Stimulated activated naive CD8-positive, alpha-beta T cell treated with anti-CD3 and anti-CD28 coated beads, Interleukin-15, Interleukin-2, amounts not matched to agents 100 ng/mL and 50 ng/mL, for 24 hours (primary cell): Measurements from ENCODE around the gene LRP1B.
"Not testable (repeated sequence)": the region's sequence is repeated elsewhere in the genome, so short reads cannot be mapped to it uniquely, and the experiment has no call there.

Experiments
- H3K27ac Mint-ChIP-seq: one replicate; pipeline ENCODE4 v1.8.0; 2021; ENCODE audit warnings: mild to moderate bottlenecking, mixed read lengths
- H3K27me3 Mint-ChIP-seq: one replicate; pipeline ENCODE4 v1.8.0; 2021; ENCODE audit warnings: mixed read lengths
- H3K36me3 Mint-ChIP-seq: one replicate; pipeline ENCODE4 v1.8.0; 2021; ENCODE audit warnings: low read depth, mixed read lengths
- H3K4me1 Mint-ChIP-seq: one replicate; pipeline ENCODE4 v1.8.0; 2021; ENCODE audit warnings: low read depth, mixed read lengths
- H3K4me3 Mint-ChIP-seq: one replicate; pipeline ENCODE4 v1.8.0; 2021; ENCODE audit warnings: mild to moderate bottlenecking, mixed read lengths
- H3K9me3 Mint-ChIP-seq: one replicate; pipeline ENCODE4 v1.8.0; 2021; ENCODE audit warnings: mixed read lengths

LRP1B gene

DNA sequence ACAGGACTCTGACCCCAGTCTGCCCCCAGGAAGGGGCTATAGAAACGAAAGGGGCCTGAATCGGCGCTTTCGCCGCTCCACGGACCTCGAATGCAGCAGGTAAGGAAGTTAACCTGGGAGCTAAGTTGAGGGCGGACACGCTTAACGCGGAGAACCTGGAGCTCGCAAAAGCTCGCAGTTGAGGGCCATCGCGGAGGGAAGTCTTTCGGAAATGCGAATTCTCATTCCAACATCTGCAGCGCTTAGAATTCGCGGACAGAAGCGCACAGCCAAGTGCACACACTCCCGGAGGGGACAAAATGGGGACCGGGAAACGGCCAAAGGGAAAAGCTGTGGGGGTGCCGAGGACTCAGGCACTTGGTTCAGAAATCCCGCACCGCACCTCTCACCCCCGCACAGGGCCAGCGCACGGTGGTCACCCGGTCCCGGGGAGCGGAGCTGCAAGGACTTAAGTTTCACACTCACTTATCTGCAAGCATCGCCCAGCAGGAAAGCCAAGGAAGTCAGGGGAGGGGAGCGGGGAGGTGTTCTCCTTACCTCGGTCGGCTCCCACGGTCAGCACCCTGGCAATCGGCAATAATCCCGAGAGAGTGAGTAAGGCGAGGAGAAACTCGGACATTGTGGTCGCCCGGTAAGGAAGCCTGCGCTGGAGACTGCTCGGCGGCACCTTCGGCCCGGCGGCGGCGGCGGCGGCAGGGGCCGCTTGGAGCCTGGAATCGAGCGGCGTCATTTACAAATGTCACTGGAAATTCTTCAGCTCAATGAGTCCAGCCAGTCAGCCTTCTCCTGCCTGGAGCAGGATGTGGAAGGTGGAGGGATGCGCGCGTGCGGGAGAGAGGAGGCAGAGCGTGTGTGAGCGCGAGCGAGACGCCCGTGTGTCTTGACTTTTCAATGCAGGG lies 456 bp downstream of the LRP1B start:
- no peaks in the 10 kb centered on the region for H3K36me3 Mint-ChIP-seq
- H3K4me3 Mint-ChIP-seq: peak overlapping the region; percentile 51
- H3K27ac Mint-ChIP-seq: no peak overlapping the region
- peaks cover 6% of the 10 kb centered on the region for H3K4me1 Mint-ChIP-seq
- H3K9me3 Mint-ChIP-seq: no peaks in the 10 kb centered on the region
- H3K27me3 Mint-ChIP-seq: peaks cover 47% of the 10 kb centered on the region

DNA sequence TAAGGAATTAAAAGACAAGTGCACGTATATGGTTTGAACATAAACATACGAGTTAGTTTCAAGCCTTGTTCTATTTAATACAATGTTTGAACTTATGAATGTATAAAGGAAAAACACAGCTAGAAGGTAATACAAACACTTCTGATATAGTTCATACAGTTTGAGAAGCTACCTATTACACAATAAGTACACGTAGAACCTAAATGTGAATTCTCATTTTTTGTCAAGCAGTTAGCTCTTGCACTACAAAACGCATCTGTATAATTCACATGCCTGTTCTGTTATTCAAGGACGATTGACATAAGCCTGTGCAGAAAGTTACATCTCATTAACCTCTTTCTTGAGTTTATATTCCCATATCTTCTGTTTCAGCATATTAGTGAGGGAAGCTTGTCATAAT lies 2.7 kb downstream of the LRP1B start:
- H3K4me3 Mint-ChIP-seq: no peak overlapping the region
- H3K36me3 Mint-ChIP-seq: no peaks in the 10 kb centered on the region
- peaks cover 42% of the 10 kb centered on the region for H3K27me3 Mint-ChIP-seq
- peaks cover 3% of the 10 kb centered on the region for H3K9me3 Mint-ChIP-seq
- H3K27ac Mint-ChIP-seq: no peak overlapping the region
- H3K4me1 Mint-ChIP-seq: peaks cover 6% of the 10 kb centered on the region

DNA sequence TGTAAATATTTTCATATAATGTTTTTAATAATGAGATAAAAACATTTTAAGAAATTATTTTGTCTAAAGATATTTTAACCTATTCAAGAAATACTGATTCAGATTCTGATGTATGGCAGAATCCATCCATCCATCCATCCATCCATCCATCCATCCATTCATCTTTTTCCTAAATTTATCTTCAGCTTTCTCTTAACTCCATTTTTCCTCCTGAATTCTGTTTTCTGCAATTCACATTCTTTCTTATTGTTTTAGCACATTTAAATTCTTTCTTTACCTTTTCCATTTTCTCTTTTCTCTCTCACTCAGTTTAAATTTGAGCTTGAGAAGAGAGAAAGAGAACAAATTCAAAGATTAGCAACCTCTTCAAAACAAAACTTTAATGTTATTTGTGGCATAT lies 3.6 kb downstream of the LRP1B start:
- Mint-ChIP-seq H3K27ac (no peak overlapping the region), H3K36me3 (no peaks in the 10 kb centered on the region), H3K9me3 (peaks cover 5% of the 10 kb centered on the region), H3K4me1 (peaks cover 6% of the 10 kb centered on the region), H3K27me3 (peaks cover 37% of the 10 kb centered on the region), H3K4me3 (no peak overlapping the region)

DNA sequence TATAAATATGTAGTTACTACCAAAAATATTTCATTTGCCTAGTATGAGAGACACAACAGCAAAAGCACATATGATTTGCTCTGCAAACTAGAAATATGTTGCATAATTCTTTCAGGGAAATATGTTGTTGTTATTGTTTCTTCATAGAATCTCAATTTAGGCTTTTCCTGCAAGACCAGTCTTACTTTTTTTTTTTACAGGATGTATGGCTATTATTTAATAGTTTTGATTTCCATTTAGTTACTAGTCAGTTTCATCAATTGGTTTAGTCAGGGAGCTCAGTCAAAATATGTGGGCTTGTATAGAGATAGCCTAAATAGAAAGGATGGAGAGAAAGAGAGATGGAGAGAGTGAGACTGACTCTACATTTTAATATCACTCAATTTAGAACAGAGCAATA lies 6.1 kb downstream of the LRP1B start:
- peaks cover 5% of the 10 kb centered on the region for H3K9me3 Mint-ChIP-seq
- H3K27ac Mint-ChIP-seq: no peak overlapping the region
- H3K36me3 Mint-ChIP-seq: no peaks in the 10 kb centered on the region
- peaks cover 16% of the 10 kb centered on the region for H3K27me3 Mint-ChIP-seq
- H3K4me1 Mint-ChIP-seq: no peaks in the 10 kb centered on the region
- H3K4me3 Mint-ChIP-seq: no peak overlapping the region

DNA sequence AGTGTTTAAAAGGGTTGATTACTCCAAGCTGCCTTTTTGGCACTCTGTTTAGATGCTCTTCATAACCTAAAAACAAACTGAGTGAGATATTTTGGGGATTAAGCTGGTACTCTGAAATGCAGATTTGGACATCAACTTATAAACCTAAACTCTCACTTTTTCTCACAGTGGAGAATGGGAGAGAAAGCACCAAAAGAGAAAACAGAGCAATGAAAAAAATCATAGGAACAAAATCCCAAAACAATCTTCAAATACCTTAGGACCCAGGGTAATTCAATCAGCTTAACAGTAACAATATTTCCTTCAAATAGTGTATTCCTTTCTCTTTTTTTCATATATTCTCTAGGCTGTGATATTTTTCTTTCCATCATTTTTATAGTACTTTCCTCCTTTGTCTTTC lies 11.5 kb downstream of the LRP1B start:
- Mint-ChIP-seq H3K27me3 (no peaks in the 10 kb centered on the region), H3K9me3 (peaks cover 8% of the 10 kb centered on the region), H3K36me3 (no peaks in the 10 kb centered on the region), H3K27ac (no peak overlapping the region), H3K4me1 (no peaks in the 10 kb centered on the region), H3K4me3 (no peak overlapping the region)

DNA sequence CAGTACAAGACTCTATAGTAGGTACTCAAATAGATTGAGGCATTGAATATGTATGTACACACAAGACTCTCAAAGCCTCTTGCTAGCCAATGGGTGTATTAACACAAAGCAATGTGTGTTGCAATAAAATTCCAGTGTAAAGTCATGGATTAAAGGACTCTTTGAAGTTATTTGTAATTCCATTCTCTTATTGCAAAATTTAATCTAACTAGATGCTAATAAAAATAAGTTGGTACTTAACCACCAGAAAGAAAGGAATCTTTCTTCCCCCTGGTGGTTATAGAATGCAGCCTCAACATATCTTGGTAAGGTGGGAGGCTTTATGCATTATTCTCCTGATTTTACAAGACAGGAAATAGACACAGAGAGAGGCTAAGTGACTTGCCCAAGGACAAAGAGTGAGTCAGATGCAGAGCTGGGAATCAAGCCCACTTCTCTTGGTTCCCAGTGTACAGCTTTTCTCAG lies 18.0 kb downstream of the LRP1B start:
- H3K36me3 Mint-ChIP-seq: no peaks in the 10 kb centered on the region
- H3K4me1 Mint-ChIP-seq: no peaks in the 10 kb centered on the region
- H3K27me3 Mint-ChIP-seq: no peaks in the 10 kb centered on the region
- no peak overlapping the region for H3K4me3 Mint-ChIP-seq
- H3K9me3 Mint-ChIP-seq: peaks cover 4% of the 10 kb centered on the region
- no peak overlapping the region for H3K27ac Mint-ChIP-seq

DNA sequence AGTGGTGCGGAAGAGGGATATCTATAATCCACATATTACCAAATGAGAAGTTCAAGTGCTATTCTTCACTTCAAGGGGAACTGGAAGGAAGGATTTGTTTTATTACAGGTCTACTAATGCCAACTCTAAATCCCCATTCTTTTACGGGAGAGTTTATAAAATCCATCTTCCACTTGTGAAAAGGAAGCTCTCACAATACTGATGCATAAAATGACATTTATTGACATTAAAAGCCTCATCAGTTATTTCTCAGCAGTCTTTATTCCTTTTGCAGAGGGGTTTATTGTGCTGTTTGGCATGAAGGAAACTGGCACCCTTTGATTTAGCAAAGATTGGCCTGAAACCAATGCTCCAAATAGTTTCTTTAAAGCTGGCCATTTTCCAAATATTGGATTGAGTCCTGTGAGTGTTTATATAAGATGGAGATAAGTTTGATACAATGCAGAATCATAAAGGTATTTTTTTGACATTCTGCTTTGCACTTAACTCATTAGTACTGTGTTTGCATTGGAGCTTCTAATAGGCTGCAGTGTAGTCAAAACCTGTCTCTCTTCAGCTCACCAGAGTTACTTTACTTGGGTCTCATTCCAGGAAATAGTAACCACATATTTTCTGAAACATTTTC lies 26.6 kb downstream of the LRP1B start:
- Mint-ChIP-seq H3K27ac (no peak overlapping the region), H3K9me3 (no peaks in the 10 kb centered on the region), H3K36me3 (no peaks in the 10 kb centered on the region), H3K4me1 (no peaks in the 10 kb centered on the region), H3K27me3 (no peaks in the 10 kb centered on the region), H3K4me3 (no peak overlapping the region)

DNA sequence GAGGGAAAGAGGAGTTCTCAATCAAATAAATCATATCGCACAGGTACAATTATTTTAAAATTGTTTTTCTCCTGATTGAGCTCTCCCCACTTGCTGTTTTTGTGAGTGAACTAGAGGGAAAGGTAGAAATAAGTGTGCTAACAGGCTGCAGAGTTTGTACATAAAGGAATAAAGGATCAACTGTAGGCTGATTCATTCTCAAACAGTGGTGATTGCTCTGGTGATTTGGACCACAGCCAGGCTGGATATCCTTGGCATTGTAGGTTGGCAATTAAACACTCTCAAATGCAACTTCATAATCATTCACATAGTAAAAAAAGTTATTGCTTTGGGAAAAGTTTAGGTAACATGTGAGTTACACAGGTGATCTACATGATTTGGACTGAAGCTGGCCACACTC lies 29.8 kb downstream of the LRP1B start:
- Mint-ChIP-seq H3K27ac (no peak overlapping the region), H3K9me3 (peaks cover 3% of the 10 kb centered on the region), H3K36me3 (no peaks in the 10 kb centered on the region), H3K4me1 (no peaks in the 10 kb centered on the region), H3K27me3 (no peaks in the 10 kb centered on the region), H3K4me3 (no peak overlapping the region)

DNA sequence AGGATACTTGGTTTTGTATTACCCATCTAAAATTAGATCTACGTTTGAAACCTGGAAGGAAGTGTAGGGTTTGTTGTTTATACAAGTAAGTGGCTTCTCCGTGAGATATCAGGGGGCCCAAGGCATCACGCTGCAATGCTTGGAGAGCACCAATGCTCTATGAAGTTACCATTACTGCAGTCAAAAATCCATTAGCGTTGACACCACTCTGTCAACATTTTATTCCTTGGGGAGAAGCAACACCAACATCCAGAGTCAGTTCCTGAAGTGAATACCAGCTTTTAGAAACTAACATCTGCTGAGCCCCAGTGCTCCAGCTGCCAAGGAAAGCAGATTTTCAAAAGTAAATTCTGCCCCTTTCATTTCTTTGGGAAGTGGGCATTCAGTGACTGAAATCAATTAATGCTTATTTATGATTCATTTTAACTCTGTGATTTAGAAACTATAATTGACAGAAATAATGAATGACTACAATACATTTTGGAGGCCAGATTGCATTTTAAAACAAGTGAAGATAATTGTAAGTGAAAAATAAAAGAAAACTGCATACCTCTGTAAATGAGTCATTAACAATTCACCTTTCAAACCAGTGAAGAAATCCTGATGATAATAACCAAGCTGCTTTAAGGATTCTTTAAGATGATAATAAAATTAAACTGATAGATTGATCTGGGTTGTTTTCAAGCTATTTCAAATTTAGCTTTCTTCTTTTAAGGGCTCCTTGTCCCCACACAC lies 30.5 kb downstream of the LRP1B start:
- no peaks in the 10 kb centered on the region for H3K4me1 Mint-ChIP-seq
- H3K9me3 Mint-ChIP-seq: peaks cover 3% of the 10 kb centered on the region
- no peaks in the 10 kb centered on the region for H3K36me3 Mint-ChIP-seq
- no peaks in the 10 kb centered on the region for H3K27me3 Mint-ChIP-seq
- H3K4me3 Mint-ChIP-seq: no peak overlapping the region
- H3K27ac Mint-ChIP-seq: no peak overlapping the region

DNA sequence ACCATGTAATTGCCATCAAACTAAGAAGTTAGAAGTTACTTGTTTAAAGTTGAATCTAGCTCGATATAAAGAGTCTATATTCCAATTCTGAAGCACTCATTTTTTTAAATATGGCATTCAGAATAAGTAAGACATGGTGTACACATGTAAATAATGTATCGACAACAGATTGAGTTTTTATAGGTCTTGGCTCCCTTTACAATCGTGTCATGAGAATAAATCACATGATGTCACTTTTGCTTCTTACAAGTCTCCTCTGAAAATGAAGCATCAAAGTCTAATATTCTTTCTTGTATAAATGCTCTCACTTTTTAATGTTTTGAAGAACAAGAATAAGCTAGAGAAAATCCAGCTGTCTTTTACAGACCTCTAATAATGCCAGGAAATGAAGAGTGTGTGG lies 33.1 kb downstream of the LRP1B start:
- Mint-ChIP-seq H3K36me3 (no peaks in the 10 kb centered on the region), H3K27ac (no peak overlapping the region), H3K4me3 (no peak overlapping the region), H3K27me3 (no peaks in the 10 kb centered on the region), H3K4me1 (no peaks in the 10 kb centered on the region), H3K9me3 (peaks cover 3% of the 10 kb centered on the region)

DNA sequence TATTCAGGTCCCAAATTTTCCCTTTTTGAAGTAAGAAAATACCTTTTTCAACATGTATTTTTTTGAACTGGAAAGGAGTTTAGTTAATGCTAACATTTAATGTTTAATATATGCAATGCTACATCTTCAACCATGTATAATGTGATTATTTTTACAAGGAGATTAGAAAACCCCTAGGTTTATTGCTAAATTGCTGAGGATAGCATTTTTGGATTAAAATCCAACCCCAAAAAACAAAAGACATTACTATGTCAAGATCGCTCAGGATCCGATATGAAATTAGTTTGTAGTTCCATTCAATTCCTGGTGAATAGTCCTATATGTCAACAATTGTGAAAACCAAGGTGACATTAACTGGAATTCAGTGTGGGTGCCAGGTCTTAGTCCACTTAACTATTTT lies 35.2 kb downstream of the LRP1B start:
- H3K27ac Mint-ChIP-seq: no peak overlapping the region
- no peaks in the 10 kb centered on the region for H3K27me3 Mint-ChIP-seq
- peaks cover 3% of the 10 kb centered on the region for H3K9me3 Mint-ChIP-seq
- no peak overlapping the region for H3K4me3 Mint-ChIP-seq
- H3K4me1 Mint-ChIP-seq: no peaks in the 10 kb centered on the region
- H3K36me3 Mint-ChIP-seq: no peaks in the 10 kb centered on the region

DNA sequence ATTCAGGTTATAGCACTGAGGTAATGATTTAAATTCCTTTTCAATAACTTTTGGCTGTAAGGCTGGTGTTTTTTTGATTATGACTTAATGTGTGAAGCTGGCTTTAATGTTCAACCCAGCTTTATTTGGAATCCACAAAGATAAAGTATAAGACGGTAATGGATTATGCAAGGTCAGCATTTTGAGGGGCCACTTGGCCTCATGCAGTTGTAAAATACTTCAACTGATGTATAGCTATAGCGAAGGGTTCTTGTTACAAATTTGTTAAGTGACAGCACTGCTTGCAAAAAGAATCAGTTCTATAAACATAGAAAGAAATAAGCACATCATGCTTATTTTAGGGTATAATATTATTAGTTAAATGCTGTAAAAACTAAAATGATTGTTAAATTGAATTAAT lies 36.6 kb downstream of the LRP1B start:
- no peak overlapping the region for H3K27ac Mint-ChIP-seq
- no peaks in the 10 kb centered on the region for H3K36me3 Mint-ChIP-seq
- peaks cover 3% of the 10 kb centered on the region for H3K9me3 Mint-ChIP-seq
- no peaks in the 10 kb centered on the region for H3K4me1 Mint-ChIP-seq
- H3K27me3 Mint-ChIP-seq: no peaks in the 10 kb centered on the region
- H3K4me3 Mint-ChIP-seq: no peak overlapping the region

DNA sequence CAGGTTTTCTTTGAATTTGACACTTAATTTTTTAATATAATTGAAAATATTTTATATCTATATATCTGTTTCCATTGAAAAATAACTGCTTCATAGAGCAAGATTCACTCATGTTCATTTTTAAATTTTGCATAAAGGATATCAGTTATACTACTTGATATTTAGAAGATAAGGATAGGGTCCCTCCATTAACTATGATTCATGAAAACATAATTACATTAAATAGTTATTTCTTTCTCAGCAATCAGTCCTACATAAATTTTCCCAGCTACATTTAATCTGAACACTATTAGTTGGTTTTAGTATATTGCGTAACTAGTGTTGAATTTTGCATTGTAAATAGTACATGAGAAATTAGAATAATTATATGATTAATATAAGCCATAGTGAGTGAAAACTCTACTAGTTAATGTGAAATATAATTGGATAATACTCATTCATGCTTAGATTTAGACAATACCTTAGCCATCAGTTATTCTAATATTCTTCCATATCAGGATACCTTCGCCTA lies 42.7 kb downstream of the LRP1B start:
- H3K4me3 Mint-ChIP-seq: no peak overlapping the region
- no peak overlapping the region for H3K27ac Mint-ChIP-seq
- no peaks in the 10 kb centered on the region for H3K36me3 Mint-ChIP-seq
- no peaks in the 10 kb centered on the region for H3K4me1 Mint-ChIP-seq
- no peaks in the 10 kb centered on the region for H3K27me3 Mint-ChIP-seq
- peaks cover 9% of the 10 kb centered on the region for H3K9me3 Mint-ChIP-seq

DNA sequence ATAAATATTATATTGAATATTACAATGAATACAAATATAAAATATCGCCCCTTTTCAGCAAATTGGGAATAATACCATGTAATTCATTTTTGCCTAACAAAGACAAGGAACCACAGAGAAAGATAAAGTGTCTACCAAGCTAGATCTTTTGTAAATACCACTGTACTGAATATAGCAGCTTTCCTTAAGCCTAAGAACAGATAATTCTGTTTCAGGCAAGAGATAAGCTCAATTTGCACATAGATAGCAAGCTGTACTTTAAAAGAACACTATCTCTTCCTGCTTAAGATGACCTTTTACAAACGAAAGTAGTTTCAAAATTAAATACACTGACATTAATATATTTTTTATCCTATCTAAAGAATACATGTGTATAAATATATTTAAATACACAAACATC lies 43.2 kb downstream of the LRP1B start:
- not testable (repeated sequence) for H3K27me3 Mint-ChIP-seq, H3K36me3 Mint-ChIP-seq, H3K9me3 Mint-ChIP-seq, H3K27ac Mint-ChIP-seq, H3K4me1 Mint-ChIP-seq, H3K4me3 Mint-ChIP-seq

DNA sequence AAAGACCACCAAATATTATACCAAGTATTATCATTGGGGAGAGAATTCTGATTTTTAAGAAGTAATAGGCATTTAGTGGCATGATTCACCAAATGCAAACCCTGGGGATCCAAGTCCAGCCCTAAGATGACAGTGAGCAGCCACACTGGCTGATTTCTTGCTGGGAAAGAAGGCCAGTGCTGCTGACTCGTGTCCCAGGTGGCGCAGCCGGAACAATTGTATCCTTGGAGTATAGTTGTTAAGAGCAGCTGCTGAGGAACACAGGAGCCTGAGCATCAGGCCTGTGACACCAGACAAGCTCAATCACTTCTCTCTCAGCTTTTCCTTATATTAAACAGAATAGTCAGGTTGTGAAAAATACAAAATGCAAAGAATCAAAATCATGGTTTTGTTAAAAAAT lies 48.4 kb downstream of the LRP1B start:
- H3K4me3 Mint-ChIP-seq: no peak overlapping the region
- no peak overlapping the region for H3K27ac Mint-ChIP-seq
- H3K4me1 Mint-ChIP-seq: no peaks in the 10 kb centered on the region
- H3K9me3 Mint-ChIP-seq: peaks cover 9% of the 10 kb centered on the region
- no peaks in the 10 kb centered on the region for H3K36me3 Mint-ChIP-seq
- H3K27me3 Mint-ChIP-seq: no peaks in the 10 kb centered on the region
